GM10248 (cell line): ENCODE results near the gene TECR.
A peak's percentile ranks its signal among the peaks of the same experiment; 100 is the strongest.
"Not testable (repeated sequence)": the region's sequence is repeated elsewhere in the genome, so short reads cannot be mapped to it uniquely, and the experiment has no call there.

Experiments
- CTCF ChIA-PET: fragments of 300-600 bp; sonication (Branson Sonifier 250); formaldehyde crosslinking; extraction: SDS; loops from one replicate; lab custom pipeline; 2021; ENCODE audit warnings: antibody characterized with exemption; lab: Yijun Ruan, JAX
- POLR2A ChIA-PET: fragments of 350-650 bp; sonication (Branson Sonifier 250); formaldehyde crosslinking; extraction: SDS; loops from one replicate; lab custom pipeline; 2020; ENCODE audit warnings: antibody characterized with exemption; lab: Yijun Ruan, JAX
- DNase-seq: peaks from one replicate; pipeline ENCODE4 v3.0.0; 2012; ENCODE audit errors: extremely low spot score
- CTCF ChIP-seq: IDR thresholded peaks from 2 replicates; pipeline ENCODE4 v1.5.1; 2012; ENCODE audit warnings: mild to moderate bottlenecking, low read depth; ENCODE audit errors: extremely low read depth, missing control alignments, control extremely low read depth

TECR gene

GRCh38 chr19:14599548-14600147 is 70.3 kb downstream of the TECR start:
- TF ChIP-seq CTCF, result no peak
- DNase-seq, result no peak
- POLR2A ChIA-PET, result no interaction called here
- CTCF ChIA-PET, result interaction anchor here (0.8 kb wide), 1 partner anchor 28 kb away, joined by 4 read pairs; the partner anchor contains the start of gene NDUFB7

- ChIA-PET POLR2A (interaction anchor here (0.5 kb wide), 1 partner anchor 13 kb away, joined by 7 read pairs; no protein-coding TSS in a partner anchor), CTCF (interaction anchor here (1.1 to 2.8 kb wide), 4 partner anchors 9 to 80 kb away, joined by 3 to 11 read pairs (median 4); no protein-coding TSS in a partner anchor)
- DNase-seq, result peak; percentile 77
- no peak for TF ChIP-seq CTCF
Measured at GRCh38 chr19:14603990-14604387, 74.6 kb downstream of the TECR start.

- ChIA-PET POLR2A (interaction anchor here (0.7 kb wide), 1 partner anchor 141 kb away, joined by 4 read pairs; no protein-coding TSS in a partner anchor), CTCF (interaction anchor here (1.7 to 2.8 kb wide), 2 partner anchors 33 to 80 kb away, joined by 4 to 11 read pairs; no protein-coding TSS in a partner anchor)
- TF ChIP-seq CTCF, result no peak
- DNase-seq, result no peak
Measured at GRCh38 chr19:14606627-14607026, 77.2 kb downstream of the TECR start.

GRCh38 chr19:14611051-14611450 is 81.7 kb downstream of the TECR start:
- CTCF ChIA-PET, result interaction anchor here (1.3 to 4.7 kb wide), 2 partner anchors 9 to 38 kb away, joined by 7 to 40 read pairs; partner anchors contain the start of gene NDUFB7
- no peak for DNase-seq
- POLR2A ChIA-PET, result interaction anchor here (0.6 to 0.7 kb wide), 4 partner anchors 12 to 305 kb away, joined by 4 to 10 read pairs (median 4); no protein-coding TSS in a partner anchor
- TF ChIP-seq CTCF, result no peak

GRCh38 chr19:14612242-14612641 is 82.8 kb downstream of the TECR start:
- DNase-seq, POLR2A ChIA-PET: not testable (repeated sequence)
- CTCF ChIA-PET, result interaction anchor here (0.7 to 4.7 kb wide), 5 partner anchors 10 to 73 kb away, joined by 3 to 40 read pairs (median 7); partner anchors contain the start of gene NDUFB7

GRCh38 chr19:14612657-14613056 is 83.3 kb downstream of the TECR start:
- DNase-seq, result no peak
- no peak for TF ChIP-seq CTCF
- CTCF ChIA-PET, result interaction anchor here (1.4 to 4.7 kb wide), 5 partner anchors 8 to 73 kb away, joined by 4 to 40 read pairs (median 7); partner anchors contain the start of gene NDUFB7
- POLR2A ChIA-PET, result no interaction called here

GRCh38 chr19:14613399-14614098 is 84.2 kb downstream of the TECR start:
- ChIA-PET CTCF (interaction anchor here (1.4 to 4.7 kb wide), 4 partner anchors 9 to 72 kb away, joined by 4 to 40 read pairs (median 8); partner anchors contain the start of gene NDUFB7), POLR2A (interaction anchor here (0.7 kb wide), 1 partner anchor 429 kb away, joined by 4 read pairs; no protein-coding TSS in a partner anchor)
- DNase-seq, result not testable (repeated sequence)
